AG10803 (cell line): ENCODE results near the gene MPZ.
A peak's percentile ranks its signal among the peaks of the same experiment; 100 is the strongest.
"Not testable (repeated sequence)": the region's sequence is repeated elsewhere in the genome, so short reads cannot be mapped to it uniquely, and the experiment has no call there.

Experiments used
- DNase-seq: peaks from one replicate; pipeline ENCODE4 v3.0.0; 2010; ENCODE audit warnings: low read depth
- H3K4me3 ChIP-seq: 2 replicates; pipeline ENCODE4 v1.5.1; 2011; ENCODE audit warnings: mild to moderate bottlenecking, low read length, control low read depth
- CTCF ChIP-seq: conservative IDR thresholded peaks from 2 replicates; pipeline ENCODE4 v1.5.1; 2011; ENCODE audit warnings: mild to moderate bottlenecking, low read length, control low read depth, inconsistent platforms

Gene MPZ

GRCh38 chr1:161335796-161336195 lies 26.0 kb upstream of the MPZ start:
- H3K4me3 ChIP-seq = no peak overlapping the region
- peak; percentile 22 for DNase-seq
- no peak for TF ChIP-seq CTCF

GRCh38 chr1:161333166-161333565 lies 23.4 kb upstream of the MPZ start:
- no peak for TF ChIP-seq CTCF
- no peak for DNase-seq
- no peak overlapping the region for H3K4me3 ChIP-seq

- no peak for TF ChIP-seq CTCF
- DNase-seq = no peak
- H3K4me3 ChIP-seq = no peak overlapping the region
These were observed 20.6 kb upstream of the MPZ start for GRCh38 chr1:161330346-161330745.

GRCh38 chr1:161324020-161324419 lies 14.3 kb upstream of the MPZ start:
- DNase-seq = no peak
- TF ChIP-seq CTCF = no peak

GRCh38 chr1:161315841-161316674 lies 6.3 kb upstream of the MPZ start:
- DNase-seq, H3K4me3 ChIP-seq: not testable (repeated sequence)

More at GRCh38 chr1:161324020-161324419, 14.3 kb upstream of the MPZ start:
- H3K4me3 ChIP-seq = no peak overlapping the region

GRCh38 chr1:161314201-161314981 lies 4.6 kb upstream of the MPZ start, which contains the start of gene SDHC:
Gene SDHC (plus strand): TSS chr1:161314381. CDS start chr1:161314406, 25 bp downstream.
- peak within 1 kb of the TSS; percentile 98 for H3K4me3 ChIP-seq
- peak; percentile 52 for TF ChIP-seq CTCF
- DNase-seq = peak; percentile 85

GRCh38 chr1:161313554-161314200 lies 3.9 kb upstream of the MPZ start:
- no peak for DNase-seq

More at GRCh38 chr1:161313554-161314200, 3.9 kb upstream of the MPZ start:
- TF ChIP-seq CTCF = no peak
- H3K4me3 ChIP-seq = peak overlapping the region; percentile 98
